Midbrain (tissue), 1 donor: ENCODE measurements around the gene TNS3.

ENCODE experiments used
- DNase-seq: peaks from one replicate; lab custom pipeline; 2025; lab: John Stamatoyannopoulos, UW

TNS3 gene

GRCh38 chr7:47540387-47541350, 41.2 kb downstream of the TNS3 start:
- DNase-seq = no peak

GRCh38 chr7:47540053-47540386, 41.9 kb downstream of the TNS3 start:
- DNase-seq = no peak

GRCh38 chr7:47539398-47540052, 42.4 kb downstream of the TNS3 start:
- DNase-seq = no peak

- no peak for DNase-seq
Observed at GRCh38 chr7:47538846-47539311, 43.0 kb downstream of the TNS3 start.

- DNase-seq = no peak
Observed at GRCh38 chr7:47537716-47538675, 43.9 kb downstream of the TNS3 start.

- no peak for DNase-seq
Observed at GRCh38 chr7:47536661-47537611, 45.0 kb downstream of the TNS3 start.

GRCh38 chr7:47535704-47536628, 45.9 kb downstream of the TNS3 start:
- no peak for DNase-seq

- no peak for DNase-seq
Observed at GRCh38 chr7:47535035-47535703, 46.7 kb downstream of the TNS3 start.

GRCh38 chr7:47534322-47535034, 47.4 kb downstream of the TNS3 start:
- no peak for DNase-seq

- no peak for DNase-seq
Observed at GRCh38 chr7:47531584-47532492, 50.1 kb downstream of the TNS3 start.

GRCh38 chr7:47529826-47530555, 51.9 kb downstream of the TNS3 start:
- DNase-seq = no peak

- DNase-seq = no peak
Observed at GRCh38 chr7:47529405-47529804, 52.5 kb downstream of the TNS3 start.

GRCh38 chr7:47528471-47528870, 53.4 kb downstream of the TNS3 start:
- no peak for DNase-seq

GRCh38 chr7:47526466-47526865, 55.4 kb downstream of the TNS3 start:
- no peak for DNase-seq

- DNase-seq = no peak
Observed at GRCh38 chr7:47525066-47525623, 56.8 kb downstream of the TNS3 start.

- no peak for DNase-seq
Observed at GRCh38 chr7:47523401-47523800, 58.5 kb downstream of the TNS3 start.
